Endometrial microvascular endothelial cells (primary cell): ENCODE data around the gene MLPH. TPM values are rescaled to one million over a fixed set of nuclear protein-coding genes. Genes with fewer than 3 reads are reported as not detected.
"Not testable (repeated sequence)": the region's sequence is repeated elsewhere in the genome, so short reads cannot be mapped to it uniquely, and the experiment has no call there.

ENCODE experiments used
- in situ Hi-C: cut with HindIII; loops from 2 replicates; pipeline ENCODE4 v1.10.0; 2017; ENCODE audit warnings: low sequenced_read_pairs, low pct_unique_long_range_greater_than_20kb; ENCODE audit errors: inconsistent ontology term
- total RNA-seq: library from RNA; depleted of rRNA; stranded (reverse); fragments of >200 nt; gene quantifications from one replicate; pipeline ENCODE4 v1.2.3, GENCODE V29; 2015; ENCODE audit errors: inconsistent ontology term

Gene MLPH
- total RNA-seq, 1 donor from 2014 or later: 1.5 TPM

DNA sequence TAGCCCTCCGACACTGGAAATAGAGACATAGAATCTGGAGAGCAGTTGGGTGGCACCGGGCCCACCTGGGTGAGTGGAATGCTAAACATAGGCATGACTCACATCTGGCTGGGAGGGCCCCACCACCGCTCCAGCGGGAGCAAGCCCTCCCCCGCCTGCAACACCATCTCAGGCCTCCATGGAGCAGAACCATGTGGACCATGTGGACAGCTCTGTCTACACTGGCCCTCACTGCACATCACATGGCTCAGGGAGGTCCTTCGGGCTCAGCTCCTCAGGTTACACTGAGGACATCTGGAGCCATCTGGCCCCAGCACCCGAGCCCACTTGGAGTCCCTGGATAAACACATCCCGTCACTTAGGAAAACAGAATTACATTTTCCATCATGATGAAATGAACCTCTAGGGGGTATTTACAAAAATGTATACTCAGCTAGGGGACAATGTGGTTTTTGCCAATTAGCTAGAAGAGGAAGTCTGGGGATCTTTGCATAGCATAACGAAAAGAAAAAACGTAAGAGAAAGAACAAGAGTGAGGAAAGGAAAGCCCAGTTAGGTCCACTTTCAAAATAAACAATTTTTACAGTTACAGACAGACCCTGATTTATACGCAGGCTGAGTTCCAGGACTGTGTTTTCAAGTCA, 30.7 kb upstream of the MLPH start:
- in situ Hi-C loops: no loop called here

DNA sequence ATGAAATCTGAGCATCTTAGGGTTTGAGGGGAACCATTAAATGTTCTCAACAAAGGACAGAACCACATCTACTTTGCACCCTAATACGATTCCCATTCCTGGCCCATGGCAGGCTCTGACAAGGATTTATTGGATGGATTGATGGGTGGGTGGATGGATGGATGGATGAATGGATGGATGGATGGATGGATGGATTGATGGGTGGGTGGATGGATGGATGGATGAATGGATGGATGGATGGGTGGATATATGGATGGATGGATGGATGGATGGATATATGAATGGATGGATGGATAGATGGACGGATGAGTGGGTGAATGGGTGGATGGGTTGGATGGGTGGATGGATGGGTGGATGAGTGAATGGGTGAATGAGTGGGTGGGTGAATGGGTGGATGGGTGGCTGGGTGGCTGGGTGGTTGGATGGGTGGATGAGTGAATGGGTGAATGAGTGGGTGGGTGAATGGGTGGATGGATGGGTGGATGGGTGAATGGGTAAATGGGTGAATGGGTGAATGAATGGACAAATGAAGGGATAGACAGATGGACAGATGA, 29.6 kb upstream of the MLPH start:
- in situ Hi-C loops: no loop called here

- in situ Hi-C loops: no loop called here
These were observed 28.5 kb upstream of the MLPH start for GRCh38 chr2:237458519-237458918.

DNA sequence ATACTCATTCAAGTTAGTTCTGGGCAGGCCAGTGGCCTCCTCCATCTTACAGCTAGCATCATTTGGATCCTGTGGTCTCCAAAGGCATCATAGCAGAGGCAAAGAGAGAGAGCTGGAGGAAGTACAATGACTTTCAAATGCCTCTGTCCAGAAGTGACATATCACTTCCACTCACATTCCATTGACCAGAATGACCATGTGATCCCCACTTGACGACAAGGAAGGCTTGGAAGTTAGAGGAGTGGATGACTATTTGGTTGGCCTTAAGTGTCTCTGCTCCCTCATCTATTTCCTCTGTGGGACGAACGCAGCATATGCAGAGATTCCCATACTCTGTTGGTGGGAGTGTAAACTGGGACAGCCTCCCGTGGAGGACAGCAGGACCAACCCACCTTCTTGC, 27.8 kb upstream of the MLPH start:
- in situ Hi-C loops: no loop called here

DNA sequence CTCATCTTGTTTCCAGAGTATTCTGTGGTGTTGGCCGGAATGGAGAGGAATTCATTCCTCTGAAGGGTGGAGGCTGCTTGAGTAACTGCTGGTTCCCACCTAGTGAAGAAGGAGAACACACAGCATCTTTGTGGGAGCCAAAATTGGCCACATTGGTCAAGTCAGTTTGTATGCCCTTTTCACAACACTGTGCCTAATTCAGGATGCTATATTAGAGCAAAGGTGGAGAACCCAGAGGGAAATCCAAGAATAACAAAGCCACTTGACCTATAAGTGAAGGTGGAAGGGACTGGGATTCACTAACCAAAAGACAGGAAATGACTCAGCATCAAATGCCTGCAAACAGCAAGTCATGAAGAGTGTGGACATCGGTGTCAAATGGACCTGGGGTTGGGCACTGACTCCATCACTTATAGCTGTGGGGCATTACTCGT, 27.3 kb upstream of the MLPH start:
- in situ Hi-C loops: no loop called here

DNA sequence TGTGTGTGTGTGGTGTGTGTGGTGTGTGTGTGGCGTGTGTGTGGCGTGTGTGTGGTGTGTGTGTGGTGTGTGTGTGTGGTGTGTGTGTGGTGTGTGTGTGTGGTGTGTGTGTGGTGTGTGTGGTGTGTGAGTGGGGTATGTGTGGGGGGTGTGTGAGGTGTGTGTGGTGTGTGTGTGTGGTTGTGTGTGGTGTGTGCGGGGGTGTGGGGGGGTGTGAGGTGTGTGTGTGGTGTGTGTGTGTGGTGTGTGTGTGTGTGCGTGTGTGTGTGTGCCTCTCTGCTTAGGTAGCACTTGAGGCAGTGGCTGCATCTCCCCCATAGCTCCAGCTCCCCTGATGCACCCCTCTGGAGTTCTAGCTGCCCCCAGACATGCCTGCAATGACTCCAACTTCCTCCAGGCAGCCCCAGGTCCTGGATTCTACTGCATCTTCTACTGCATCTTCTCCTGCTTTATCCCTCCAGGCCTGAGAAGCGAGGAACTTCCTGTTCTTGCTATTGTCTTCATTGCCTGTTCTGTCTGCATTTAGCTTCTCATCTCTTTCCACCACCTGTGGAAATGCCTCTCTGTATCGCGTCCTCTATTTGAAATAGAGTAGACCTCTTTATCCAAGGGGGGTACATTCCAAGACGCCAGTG, 22.2 kb upstream of the MLPH start:
- in situ Hi-C loops: no loop called here

DNA sequence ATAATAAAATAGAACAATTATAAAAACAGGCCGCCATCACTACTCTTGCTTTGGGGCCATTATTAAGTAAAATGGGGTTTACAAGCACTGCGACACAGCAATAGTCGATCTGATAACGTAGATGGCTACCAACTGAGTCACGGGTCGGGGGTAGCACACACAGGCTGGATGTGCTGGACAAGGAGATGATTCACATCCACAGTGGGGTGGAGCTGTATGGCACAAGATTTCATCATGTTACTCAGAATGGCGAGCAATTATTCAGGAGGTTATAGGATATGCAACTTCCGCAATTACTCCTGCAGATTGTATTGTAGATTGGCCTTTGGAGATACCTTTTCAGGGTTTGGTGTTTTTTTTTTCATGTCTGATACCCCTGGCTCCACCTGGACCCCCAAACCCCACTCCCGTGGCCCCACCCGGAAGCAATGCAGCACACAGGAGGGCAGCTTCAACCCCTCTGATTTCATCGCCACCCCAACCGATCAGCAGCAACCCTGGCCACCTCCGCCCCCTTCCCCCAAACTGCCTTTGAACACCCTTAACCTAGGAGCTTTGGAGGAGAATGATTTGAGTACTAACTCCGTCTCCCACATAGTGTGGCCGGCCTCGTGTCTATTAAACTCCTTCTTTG, 21.4 kb upstream of the MLPH start:
- in situ Hi-C loops: no loop called here

DNA sequence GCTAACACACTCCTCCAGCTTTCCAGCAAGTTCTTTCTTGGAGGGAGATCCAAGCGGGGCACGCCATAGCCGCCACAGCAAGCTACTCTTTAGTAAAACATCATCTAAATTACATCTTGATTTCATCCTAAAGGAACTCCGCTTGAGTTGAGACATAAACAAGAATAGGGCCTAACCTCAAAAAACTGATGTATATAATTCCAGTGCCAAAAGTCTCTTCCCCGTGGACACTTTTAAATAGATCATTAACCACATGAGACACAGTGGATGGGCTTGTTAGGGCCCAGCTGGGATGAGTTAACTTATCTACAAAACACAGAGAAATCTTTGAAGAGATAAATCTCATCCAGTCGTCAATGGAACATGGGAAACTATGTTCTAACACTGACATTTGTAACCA, 20.8 kb upstream of the MLPH start:
- in situ Hi-C loops: no loop called here

DNA sequence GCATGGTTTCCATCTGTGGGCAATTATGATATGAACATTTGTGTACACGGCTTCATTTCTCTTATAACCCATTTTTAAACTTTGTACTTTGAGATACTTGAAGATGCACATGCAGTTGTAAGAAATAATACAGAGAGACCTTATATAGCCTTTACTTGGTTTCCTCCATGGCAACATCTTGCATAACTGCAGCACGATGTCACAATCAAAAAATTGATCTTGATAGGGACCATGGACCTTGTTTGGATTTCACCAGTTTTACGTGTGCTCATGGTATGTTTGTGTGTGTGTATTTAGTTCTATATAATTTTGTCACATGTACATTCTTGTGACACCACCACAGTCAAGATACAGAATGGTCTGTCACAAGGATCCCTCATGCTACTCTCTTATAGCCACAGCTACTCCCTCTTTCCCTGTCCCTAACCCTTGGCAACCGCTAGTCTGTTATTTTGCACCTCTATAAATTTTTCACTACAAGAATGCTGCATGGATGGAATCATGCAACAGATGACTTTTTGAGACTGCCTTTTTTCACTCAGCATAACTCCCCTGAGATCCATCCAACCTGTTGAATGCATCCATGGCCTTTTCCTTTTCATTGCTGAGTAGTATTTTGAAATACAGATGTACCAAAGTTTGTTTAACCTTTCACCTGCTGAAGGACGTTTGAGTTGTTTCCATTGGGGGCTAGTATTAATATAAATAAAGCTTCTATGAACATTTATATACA, 19.4 kb upstream of the MLPH start:
- in situ Hi-C loops: no loop called here

GRCh38 chr2:237469410-237469809, 17.6 kb upstream of the MLPH start:
- in situ Hi-C loops: not testable (repeated sequence)

DNA sequence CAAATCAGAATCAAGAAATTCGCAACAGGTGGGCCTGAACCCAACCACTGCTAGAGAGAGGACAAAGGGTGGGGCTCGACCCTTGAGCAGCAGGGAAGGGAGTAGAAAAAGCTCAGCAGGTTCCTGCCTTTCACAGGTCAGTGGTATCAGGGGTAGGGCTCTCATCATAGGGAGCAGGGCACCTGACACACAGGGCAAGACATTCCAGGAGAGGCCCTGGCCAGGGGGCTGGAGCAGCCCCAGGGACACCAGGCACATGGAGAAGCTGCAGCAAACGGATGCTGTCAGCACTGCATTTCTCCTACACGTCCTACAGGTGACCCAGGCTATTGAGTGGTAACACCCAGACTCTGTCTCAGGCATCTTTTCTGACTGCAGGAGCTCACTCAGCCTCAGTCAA, 17.2 kb upstream of the MLPH start:
- in situ Hi-C loops: no loop called here

DNA sequence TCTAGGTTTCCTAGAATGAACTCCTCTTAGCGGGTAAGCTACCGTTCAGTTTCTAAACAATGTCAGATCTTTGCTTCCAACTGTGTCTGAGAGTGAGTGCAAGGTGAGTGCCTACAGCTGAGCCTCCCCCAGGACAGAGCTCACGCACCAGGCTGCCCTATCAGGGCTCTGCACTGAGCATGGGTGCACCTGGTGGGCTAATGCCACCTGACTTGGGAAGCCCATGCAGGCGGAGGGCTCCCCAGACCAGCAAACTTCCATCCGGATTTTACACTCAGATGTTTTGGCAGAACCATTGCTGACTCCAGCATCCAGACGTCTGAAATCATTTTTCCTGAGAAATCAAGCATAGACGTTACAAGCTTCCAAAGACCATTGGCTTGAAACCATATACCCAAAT, 16.1 kb upstream of the MLPH start:
- in situ Hi-C loops: no loop called here

- in situ Hi-C loops: no loop called here
These were observed 15.4 kb upstream of the MLPH start for GRCh38 chr2:237471438-237472186.

- in situ Hi-C loops: no loop called here
These were observed 14.8 kb upstream of the MLPH start for GRCh38 chr2:237472187-237472712.

- in situ Hi-C loops: no loop called here
These were observed 13.9 kb upstream of the MLPH start for GRCh38 chr2:237472909-237473877.

DNA sequence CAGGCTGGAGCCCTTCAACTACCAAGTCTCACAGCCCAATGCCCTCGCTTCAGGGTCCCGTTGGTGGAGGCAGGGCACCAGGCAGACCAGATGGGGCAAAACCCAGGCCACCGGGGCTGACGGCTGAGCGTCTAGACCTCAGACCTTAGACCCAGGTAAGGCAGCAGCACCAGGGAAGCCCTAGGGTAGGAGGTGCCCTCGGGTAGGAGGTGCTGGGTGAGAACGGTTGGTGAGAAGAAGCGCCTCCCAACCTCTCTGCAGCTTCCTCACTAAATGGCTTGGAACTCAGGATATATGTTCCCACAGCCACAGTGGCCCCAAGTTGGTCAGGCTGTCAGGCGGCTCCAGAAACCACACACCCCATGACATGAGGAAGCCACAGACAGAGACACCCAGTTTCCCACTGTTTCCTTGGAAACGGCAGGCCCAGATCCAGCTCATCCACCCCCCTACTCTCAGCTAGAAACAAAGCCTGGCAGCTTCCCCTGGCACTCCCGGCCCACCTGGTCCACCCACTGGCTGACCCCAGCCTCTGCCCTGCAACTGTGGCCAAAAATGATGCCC, 13.1 kb upstream of the MLPH start:
- in situ Hi-C loops: no loop called here

GRCh38 chr2:237474442-237474911, 12.6 kb upstream of the MLPH start:
- in situ Hi-C loops: no loop called here
